Hematopoietic multipotent progenitor cell treated with erythropoietin and hydrocortisone succinate and interleukin-3 and kit ligand, for 4 days (in vitro differentiated cells): ENCODE measurements around the gene PGGHG.

Source experiments
- DNase-seq: peaks from one replicate; pipeline ENCODE4 v3.0.0-alpha.2; 2015

The PGGHG gene

GRCh38 chr11:269146-269890, 19.6 kb upstream of the PGGHG start:
- peak; percentile 85 for DNase-seq

GRCh38 chr11:270451-271318, 18.2 kb upstream of the PGGHG start:
- no peak for DNase-seq

- no peak for DNase-seq
Measured at GRCh38 chr11:271319-271715, 17.6 kb upstream of the PGGHG start.

GRCh38 chr11:272195-272930, 16.6 kb upstream of the PGGHG start:
- no peak for DNase-seq

- no peak for DNase-seq
Measured at GRCh38 chr11:272931-273198, 16.1 kb upstream of the PGGHG start.

GRCh38 chr11:276219-276618, 12.7 kb upstream of the PGGHG start:
- DNase-seq: no peak

- no peak for DNase-seq
Measured at GRCh38 chr11:278001-278951, 10.7 kb upstream of the PGGHG start, which contains the start of gene NLRP6. NLRP6 (plus strand) TSS chr11:278407; CDS start chr11:278570, 163 bp downstream.

- no peak for DNase-seq
Measured at GRCh38 chr11:279040-279965, 9.6 kb upstream of the PGGHG start.

GRCh38 chr11:279966-280705, 8.8 kb upstream of the PGGHG start:
- DNase-seq: peak; percentile 74

- peak; percentile 35 for DNase-seq
Measured at GRCh38 chr11:280706-281485, 8.0 kb upstream of the PGGHG start.

GRCh38 chr11:281486-282161, 7.3 kb upstream of the PGGHG start:
- DNase-seq: no peak

GRCh38 chr11:282171-282570, 6.8 kb upstream of the PGGHG start:
- no peak for DNase-seq

GRCh38 chr11:282630-283360, 6.1 kb upstream of the PGGHG start:
- DNase-seq: no peak

- no peak for DNase-seq
Measured at GRCh38 chr11:283405-284104, 5.4 kb upstream of the PGGHG start.

GRCh38 chr11:284105-285020, 4.6 kb upstream of the PGGHG start:
- no peak for DNase-seq
